GM23338 (cell line): ENCODE data around the gene ZNF853. TPM values are rescaled to one million over a fixed set of nuclear protein-coding genes. Genes with fewer than 3 reads are reported as not detected.

Experiments used
- ATAC-seq: fragments of 200-7000 bp; cut with Tn5 transposase; 3 replicates; pipeline ENCODE4 v1.9.1; 2020
- DNase-seq: peaks from one replicate; pipeline ENCODE4 v3.0.0-alpha.2; 2015; ENCODE audit warnings: low spot score
- H2AFZ ChIP-seq: fragments of 200-600 bp; sonication (generic); 2 replicates; pipeline ENCODE4 v1.8.0; 2016; ENCODE audit warnings: antibody characterized with exemption, mild to moderate bottlenecking, moderate library complexity
- H3F3A ChIP-seq: fragments of 200-600 bp; sonication (generic); replicated peaks from 2 replicates; pipeline ENCODE4 v1.8.0; 2017; ENCODE audit warnings: antibody characterized with exemption, mixed run types, low read depth
- H3K27ac ChIP-seq: fragments of 200-600 bp; sonication (generic); 2 replicates; pipeline ENCODE4 v1.6.1; 2016; ENCODE audit warnings: low read depth
- H3K27me3 ChIP-seq: fragments of 200-600 bp; sonication (generic); 2 replicates; pipeline ENCODE4 v1.8.0; 2016; ENCODE audit warnings: mild to moderate bottlenecking, mixed run types, moderate library complexity; ENCODE audit not compliant: insufficient read depth
- H3K36me3 ChIP-seq: fragments of 200-600 bp; sonication (generic); 2 replicates; pipeline ENCODE4 v1.8.0; 2016; ENCODE audit warnings: mild to moderate bottlenecking; ENCODE audit not compliant: insufficient read depth
- H3K4me1 ChIP-seq: fragments of 200-600 bp; sonication (generic); 2 replicates; pipeline ENCODE4 v1.8.0; 2016; ENCODE audit warnings: mild to moderate bottlenecking, moderate library complexity; ENCODE audit not compliant: insufficient read depth
- H3K4me2 ChIP-seq: fragments of 200-600 bp; sonication (generic); 2 replicates; pipeline ENCODE4 v1.7.1; 2017; ENCODE audit warnings: mixed run types
- H3K4me3 ChIP-seq: fragments of 200-600 bp; sonication (generic); 2 replicates; pipeline ENCODE4 v1.6.1; 2016; ENCODE audit warnings: mixed run types
- H3K79me2 ChIP-seq: fragments of 200-600 bp; sonication (generic); replicated peaks from 2 replicates; pipeline ENCODE4 v1.8.0; 2017; ENCODE audit warnings: mild to moderate bottlenecking; ENCODE audit not compliant: insufficient read depth
- H3K9me2 ChIP-seq: fragments of 200-600 bp; sonication (generic); 2 replicates; pipeline ENCODE4 v1.8.0; 2017; ENCODE audit not compliant: insufficient read depth
- H4K20me1 ChIP-seq: fragments of 200-600 bp; sonication (generic); replicated peaks from 2 replicates; pipeline ENCODE4 v1.8.0; 2017; ENCODE audit warnings: mild to moderate bottlenecking; ENCODE audit not compliant: insufficient read depth
- H3K27ac Mint-ChIP-seq: 2 replicates; pipeline ENCODE4 v1.8.0; 2020; ENCODE audit warnings: inconsistent platforms, mild to moderate bottlenecking, moderate library complexity, mixed read lengths
- H3K27me3 Mint-ChIP-seq: 3 replicates; pipeline ENCODE4 v1.8.0; 2022; ENCODE audit warnings: low read depth, mild to moderate bottlenecking, moderate library complexity, mixed read lengths, inconsistent platforms; ENCODE audit not compliant: insufficient read depth, poor library complexity
- H3K36me3 Mint-ChIP-seq: 3 replicates; pipeline ENCODE4 v1.8.0; 2021; ENCODE audit warnings: low read depth, mild to moderate bottlenecking, inconsistent platforms, moderate library complexity, mixed read lengths
- H3K4me1 Mint-ChIP-seq: 3 replicates; pipeline ENCODE4 v1.8.0; 2020; ENCODE audit warnings: mild to moderate bottlenecking, inconsistent platforms, mixed read lengths
- H3K4me3 Mint-ChIP-seq: 3 replicates; pipeline ENCODE4 v1.8.0; 2021; ENCODE audit warnings: moderate library complexity, mild to moderate bottlenecking, inconsistent platforms, mixed read lengths
- H3K9me3 Mint-ChIP-seq: 3 replicates; pipeline ENCODE4 v1.8.0; 2020; ENCODE audit warnings: moderate library complexity, mild to moderate bottlenecking, inconsistent platforms, mixed read lengths
- EZH2 ChIP-seq: fragments of 200-600 bp; sonication (generic); IDR thresholded peaks from one replicate; pipeline ENCODE4 v1.8.0; 2017; ENCODE audit warnings: antibody characterized with exemption, mild to moderate bottlenecking, low read depth; ENCODE audit not compliant: unreplicated experiment
- ZNF331 ChIP-seq: fragments of 250-450 bp; sonication (Bioruptor Pico); IDR thresholded peaks from 2 replicates; pipeline ENCODE4 v1.5.0; 2020; ENCODE audit warnings: low read depth, mild to moderate bottlenecking, moderate library complexity
- polyA plus RNA-seq: library from polyadenylated mRNA; unstranded; fragments of >200 nt; fragmentation: Nextera tagmentation; extraction: Ambion mirVana; gene quantifications from 2 replicates; pipeline ENCODE4 v1.2.1, GENCODE V29; 2016
- total RNA-seq: library from RNA; depleted of rRNA; stranded (reverse); fragments of >200 nt; shearing (Covaris generic); gene quantifications from 2 replicates; pipeline ENCODE4 v1.2.3, GENCODE V29; 2014
- TF ChIP-seq, protein P1 (sequence below): fragments of 250-450 bp; sonication (Bioruptor Pico); IDR thresholded peaks from 2 replicates; pipeline ENCODE4 v1.5.0; 2020; ENCODE audit warnings: mild to moderate bottlenecking, moderate library complexity
- TF ChIP-seq, protein P2 (sequence below): IDR thresholded peaks from one replicate; pipeline ENCODE4 v1.6.1; 2018; ENCODE audit warnings: antibody characterized with exemption; ENCODE audit not compliant: unreplicated experiment

ZNF853 gene
- total and polyA plus RNA-seq, 2 experiments from 2014 or later = 0.32 to 8.9 TPM

DNA sequence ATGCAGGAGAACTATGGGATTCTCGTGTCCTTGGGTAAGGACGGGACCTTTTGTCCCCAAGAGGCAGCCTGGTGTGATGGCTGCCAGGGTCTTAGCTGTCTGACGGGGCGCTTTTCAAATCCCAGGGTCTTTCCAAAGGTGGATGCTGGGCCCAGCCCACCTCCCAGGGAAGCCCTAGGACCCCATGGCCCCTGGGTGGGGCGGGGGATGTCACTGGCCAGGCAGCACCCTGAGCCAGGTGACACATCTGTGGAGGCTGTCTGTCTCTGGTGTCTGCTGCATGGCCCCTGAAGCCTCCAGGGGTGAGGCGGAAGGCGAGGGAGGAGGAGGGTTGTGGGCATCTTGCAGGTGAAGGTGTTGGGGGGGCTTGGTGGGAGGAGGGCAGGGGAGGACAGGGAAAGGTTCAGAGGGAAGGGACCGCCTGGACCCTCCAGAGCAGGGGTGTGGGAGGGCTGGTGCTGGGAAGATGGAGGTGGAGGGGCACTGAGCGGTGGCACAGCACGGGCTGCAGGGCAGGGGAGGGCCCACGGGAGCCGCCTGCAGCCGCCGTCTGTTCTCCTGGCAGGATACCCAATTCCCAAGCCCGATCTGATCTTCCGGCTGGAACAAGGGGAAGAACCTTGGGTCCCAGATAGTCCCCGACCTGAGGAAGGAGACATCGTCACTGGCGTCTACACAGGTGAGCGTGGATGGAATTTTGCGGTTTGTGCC lies 28.7 kb downstream of the ZNF853 start (continued):
- TF ChIP-seq, protein P1, sequence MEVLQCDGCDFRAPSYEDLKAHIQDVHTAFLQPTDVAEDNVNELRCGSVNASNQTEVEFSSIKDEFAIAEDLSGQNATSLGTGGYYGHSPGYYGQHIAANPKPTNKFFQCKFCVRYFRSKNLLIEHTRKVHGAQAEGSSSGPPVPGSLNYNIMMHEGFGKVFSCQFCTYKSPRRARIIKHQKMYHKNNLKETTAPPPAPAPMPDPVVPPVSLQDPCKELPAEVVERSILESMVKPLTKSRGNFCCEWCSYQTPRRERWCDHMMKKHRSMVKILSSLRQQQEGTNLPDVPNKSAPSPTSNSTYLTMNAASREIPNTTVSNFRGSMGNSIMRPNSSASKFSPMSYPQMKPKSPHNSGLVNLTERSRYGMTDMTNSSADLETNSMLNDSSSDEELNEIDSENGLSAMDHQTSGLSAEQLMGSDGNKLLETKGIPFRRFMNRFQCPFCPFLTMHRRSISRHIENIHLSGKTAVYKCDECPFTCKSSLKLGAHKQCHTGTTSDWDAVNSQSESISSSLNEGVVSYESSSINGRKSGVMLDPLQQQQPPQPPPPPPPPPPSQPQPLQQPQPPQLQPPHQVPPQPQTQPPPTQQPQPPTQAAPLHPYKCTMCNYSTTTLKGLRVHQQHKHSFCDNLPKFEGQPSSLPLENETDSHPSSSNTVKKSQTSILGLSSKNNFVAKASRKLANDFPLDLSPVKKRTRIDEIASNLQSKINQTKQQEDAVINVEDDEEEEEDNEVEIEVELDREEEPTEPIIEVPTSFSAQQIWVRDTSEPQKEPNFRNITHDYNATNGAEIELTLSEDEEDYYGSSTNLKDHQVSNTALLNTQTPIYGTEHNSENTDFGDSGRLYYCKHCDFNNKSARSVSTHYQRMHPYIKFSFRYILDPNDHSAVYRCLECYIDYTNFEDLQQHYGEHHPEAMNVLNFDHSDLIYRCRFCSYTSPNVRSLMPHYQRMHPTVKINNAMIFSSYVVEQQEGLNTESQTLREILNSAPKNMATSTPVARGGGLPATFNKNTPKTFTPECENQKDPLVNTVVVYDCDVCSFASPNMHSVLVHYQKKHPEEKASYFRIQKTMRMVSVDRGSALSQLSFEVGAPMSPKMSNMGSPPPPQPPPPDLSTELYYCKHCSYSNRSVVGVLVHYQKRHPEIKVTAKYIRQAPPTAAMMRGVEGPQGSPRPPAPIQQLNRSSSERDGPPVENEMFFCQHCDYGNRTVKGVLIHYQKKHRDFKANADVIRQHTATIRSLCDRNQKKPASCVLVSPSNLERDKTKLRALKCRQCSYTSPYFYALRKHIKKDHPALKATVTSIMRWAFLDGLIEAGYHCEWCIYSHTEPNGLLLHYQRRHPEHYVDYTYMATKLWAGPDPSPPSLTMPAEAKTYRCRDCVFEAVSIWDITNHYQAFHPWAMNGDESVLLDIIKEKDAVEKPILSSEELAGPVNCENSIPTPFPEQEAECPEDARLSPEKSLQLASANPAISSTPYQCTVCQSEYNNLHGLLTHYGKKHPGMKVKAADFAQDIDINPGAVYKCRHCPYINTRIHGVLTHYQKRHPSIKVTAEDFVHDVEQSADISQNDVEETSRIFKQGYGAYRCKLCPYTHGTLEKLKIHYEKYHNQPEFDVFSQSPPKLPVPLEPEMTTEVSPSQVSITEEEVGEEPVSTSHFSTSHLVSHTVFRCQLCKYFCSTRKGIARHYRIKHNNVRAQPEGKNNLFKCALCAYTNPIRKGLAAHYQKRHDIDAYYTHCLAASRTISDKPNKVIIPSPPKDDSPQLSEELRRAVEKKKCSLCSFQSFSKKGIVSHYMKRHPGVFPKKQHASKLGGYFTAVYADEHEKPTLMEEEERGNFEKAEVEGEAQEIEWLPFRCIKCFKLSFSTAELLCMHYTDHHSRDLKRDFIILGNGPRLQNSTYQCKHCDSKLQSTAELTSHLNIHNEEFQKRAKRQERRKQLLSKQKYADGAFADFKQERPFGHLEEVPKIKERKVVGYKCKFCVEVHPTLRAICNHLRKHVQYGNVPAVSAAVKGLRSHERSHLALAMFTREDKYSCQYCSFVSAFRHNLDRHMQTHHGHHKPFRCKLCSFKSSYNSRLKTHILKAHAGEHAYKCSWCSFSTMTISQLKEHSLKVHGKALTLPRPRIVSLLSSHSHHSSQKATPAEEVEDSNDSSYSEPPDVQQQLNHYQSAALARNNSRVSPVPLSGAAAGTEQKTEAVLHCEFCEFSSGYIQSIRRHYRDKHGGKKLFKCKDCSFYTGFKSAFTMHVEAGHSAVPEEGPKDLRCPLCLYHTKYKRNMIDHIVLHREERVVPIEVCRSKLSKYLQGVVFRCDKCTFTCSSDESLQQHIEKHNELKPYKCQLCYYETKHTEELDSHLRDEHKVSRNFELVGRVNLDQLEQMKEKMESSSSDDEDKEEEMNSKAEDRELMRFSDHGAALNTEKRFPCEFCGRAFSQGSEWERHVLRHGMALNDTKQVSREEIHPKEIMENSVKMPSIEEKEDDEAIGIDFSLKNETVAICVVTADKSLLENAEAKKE (CRISPR knock-in tag) = no peak

DNA sequence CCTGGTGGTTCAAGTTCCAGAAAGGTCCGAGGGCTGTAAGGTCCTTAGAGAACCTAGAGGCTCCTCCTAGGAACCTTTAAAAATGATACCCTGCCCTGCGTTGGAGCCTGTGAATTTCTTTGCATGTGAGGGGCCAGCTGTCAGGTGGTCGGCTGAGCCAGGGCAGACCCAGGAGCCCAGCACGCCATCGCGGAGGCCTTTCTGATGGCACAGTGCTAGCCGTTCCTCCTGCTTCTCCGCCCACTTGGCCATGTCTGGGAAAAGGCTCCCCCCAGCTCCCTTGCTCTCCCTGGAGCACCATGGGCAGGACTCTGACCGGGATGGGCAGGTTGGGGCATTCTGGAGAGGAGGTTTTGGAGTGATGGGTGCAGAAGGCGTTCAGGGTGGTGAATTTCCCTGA lies 29.3 kb downstream of the ZNF853 start:
- no peak overlapping the region for H3K4me3 Mint-ChIP-seq
- TF ChIP-seq, protein P2, sequence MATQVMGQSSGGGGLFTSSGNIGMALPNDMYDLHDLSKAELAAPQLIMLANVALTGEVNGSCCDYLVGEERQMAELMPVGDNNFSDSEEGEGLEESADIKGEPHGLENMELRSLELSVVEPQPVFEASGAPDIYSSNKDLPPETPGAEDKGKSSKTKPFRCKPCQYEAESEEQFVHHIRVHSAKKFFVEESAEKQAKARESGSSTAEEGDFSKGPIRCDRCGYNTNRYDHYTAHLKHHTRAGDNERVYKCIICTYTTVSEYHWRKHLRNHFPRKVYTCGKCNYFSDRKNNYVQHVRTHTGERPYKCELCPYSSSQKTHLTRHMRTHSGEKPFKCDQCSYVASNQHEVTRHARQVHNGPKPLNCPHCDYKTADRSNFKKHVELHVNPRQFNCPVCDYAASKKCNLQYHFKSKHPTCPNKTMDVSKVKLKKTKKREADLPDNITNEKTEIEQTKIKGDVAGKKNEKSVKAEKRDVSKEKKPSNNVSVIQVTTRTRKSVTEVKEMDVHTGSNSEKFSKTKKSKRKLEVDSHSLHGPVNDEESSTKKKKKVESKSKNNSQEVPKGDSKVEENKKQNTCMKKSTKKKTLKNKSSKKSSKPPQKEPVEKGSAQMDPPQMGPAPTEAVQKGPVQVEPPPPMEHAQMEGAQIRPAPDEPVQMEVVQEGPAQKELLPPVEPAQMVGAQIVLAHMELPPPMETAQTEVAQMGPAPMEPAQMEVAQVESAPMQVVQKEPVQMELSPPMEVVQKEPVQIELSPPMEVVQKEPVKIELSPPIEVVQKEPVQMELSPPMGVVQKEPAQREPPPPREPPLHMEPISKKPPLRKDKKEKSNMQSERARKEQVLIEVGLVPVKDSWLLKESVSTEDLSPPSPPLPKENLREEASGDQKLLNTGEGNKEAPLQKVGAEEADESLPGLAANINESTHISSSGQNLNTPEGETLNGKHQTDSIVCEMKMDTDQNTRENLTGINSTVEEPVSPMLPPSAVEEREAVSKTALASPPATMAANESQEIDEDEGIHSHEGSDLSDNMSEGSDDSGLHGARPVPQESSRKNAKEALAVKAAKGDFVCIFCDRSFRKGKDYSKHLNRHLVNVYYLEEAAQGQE = no peak
- TF ChIP-seq EZH2 = no peak
- TF ChIP-seq, protein P1 (CRISPR knock-in tag) = no peak
- TF ChIP-seq ZNF331 (CRISPR knock-in tag) = no peak

More for the DNA sequence above, 29.3 kb downstream of the ZNF853 start:
- Histone ChIP-seq H4K20me1 (no peaks in the 10 kb centered on the region), H3K4me1 (no peaks in the 10 kb centered on the region), H2AFZ (no peak overlapping the region), H3K4me3 (no peak overlapping the region), H3K36me3 (no peaks in the 10 kb centered on the region), H3K27ac (no peak overlapping the region), H3K27me3 (no peaks in the 10 kb centered on the region), H3K79me2 (no peaks in the 10 kb centered on the region), H3F3A (no peaks in the 10 kb centered on the region), H3K9me2 (no peaks in the 10 kb centered on the region), H3K4me2 (no peak overlapping the region)
- H3K27me3 Mint-ChIP-seq = peaks cover 14% of the 10 kb centered on the region
- H3K4me1 Mint-ChIP-seq = peaks cover 6% of the 10 kb centered on the region; the same call in 2 of the 3 replicates
- DNase-seq = no peak
- no peaks in the 10 kb centered on the region for H3K9me3 Mint-ChIP-seq
- no peak overlapping the region for H3K27ac Mint-ChIP-seq
- H3K36me3 Mint-ChIP-seq = peaks cover 4% of the 10 kb centered on the region
- ATAC-seq = no peak
